Stimulated activated CD4-positive, alpha-beta T cell treated with anti-CD3 and anti-CD28 coated beads, Interleukin-1b, Interleukin-23, amount 100 ng/mL, for 48 hours (primary cell): ENCODE measurements around the gene AKR1C1.
"Not testable (repeated sequence)": the region's sequence is repeated elsewhere in the genome, so short reads cannot be mapped to it uniquely, and the experiment has no call there.

ENCODE experiments used
- DNase-seq: peaks from one replicate; pipeline ENCODE4 v3.0.0-alpha.2; 2020

Gene AKR1C1

DNA sequence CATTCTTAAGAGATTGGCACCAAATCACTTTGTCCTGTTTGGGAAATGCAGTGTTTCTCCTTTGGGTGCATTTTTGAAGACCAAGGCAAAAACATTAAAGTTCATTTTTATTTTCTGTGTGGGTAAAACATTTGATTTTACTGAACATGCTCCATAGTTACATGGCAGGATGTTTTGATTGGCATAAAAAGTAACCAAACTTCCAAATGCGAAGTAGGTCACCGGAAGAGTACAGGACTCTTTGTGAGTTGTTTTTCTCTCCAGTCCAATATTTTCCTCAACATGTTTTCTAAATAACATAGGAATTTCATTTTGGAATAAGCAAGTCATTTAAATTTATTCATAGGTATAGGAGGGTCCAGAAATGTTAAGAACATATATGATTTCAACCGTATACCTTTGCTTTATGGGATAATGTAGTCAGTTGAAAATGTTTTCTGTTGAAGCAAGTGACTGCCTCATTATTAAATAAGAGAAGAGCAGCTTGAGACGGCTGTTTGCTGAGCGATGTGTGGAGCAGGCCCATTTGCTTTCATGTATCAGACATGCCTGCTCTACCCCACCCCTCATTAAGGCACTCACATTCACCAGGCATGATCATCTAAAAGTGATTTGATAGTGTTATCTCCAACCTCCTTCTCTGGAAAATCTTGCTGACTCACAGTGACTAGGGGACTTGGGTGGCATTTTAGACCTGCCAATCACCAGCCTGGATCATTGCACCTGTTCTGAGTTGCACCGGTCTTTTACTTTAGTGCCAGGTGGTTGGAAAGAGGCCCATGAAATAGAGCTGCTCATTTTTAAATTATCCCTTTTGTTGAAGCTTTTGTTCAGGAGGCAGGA is 56.8 kb downstream of the AKR1C1 start:
- not testable (repeated sequence) for DNase-seq

DNA sequence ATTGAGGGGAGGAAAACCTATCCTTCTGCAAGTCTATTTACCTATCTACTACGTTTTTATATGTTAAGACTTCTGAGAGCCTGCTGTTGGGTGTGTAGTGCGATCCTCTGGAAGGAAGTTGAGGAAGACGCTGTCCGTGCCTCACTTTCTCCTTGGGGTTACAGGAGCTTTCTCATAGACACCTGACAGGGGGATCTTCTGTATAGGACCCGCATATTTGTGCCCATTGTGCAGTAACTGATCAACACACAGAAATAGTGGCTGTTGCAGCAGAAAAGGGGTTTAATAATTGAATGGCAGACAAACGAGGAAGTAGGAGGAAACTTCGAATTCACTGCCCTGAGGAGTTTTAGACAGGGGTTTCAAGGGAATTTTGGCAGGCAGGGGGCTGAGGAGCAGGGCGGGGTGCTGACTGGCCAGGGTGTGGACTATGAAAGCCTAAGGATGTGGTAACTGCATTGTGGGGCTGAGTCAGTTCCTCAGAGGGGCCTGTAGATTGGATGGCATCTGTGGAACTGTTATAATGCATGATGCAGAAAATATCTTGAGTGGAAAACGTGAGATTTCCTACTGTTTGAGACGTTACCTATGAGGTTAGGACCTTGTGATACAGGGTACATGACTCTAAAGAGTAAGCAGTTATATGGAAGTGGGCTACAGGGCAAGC is 58.5 kb downstream of the AKR1C1 start:
- not testable (repeated sequence) for DNase-seq

DNA sequence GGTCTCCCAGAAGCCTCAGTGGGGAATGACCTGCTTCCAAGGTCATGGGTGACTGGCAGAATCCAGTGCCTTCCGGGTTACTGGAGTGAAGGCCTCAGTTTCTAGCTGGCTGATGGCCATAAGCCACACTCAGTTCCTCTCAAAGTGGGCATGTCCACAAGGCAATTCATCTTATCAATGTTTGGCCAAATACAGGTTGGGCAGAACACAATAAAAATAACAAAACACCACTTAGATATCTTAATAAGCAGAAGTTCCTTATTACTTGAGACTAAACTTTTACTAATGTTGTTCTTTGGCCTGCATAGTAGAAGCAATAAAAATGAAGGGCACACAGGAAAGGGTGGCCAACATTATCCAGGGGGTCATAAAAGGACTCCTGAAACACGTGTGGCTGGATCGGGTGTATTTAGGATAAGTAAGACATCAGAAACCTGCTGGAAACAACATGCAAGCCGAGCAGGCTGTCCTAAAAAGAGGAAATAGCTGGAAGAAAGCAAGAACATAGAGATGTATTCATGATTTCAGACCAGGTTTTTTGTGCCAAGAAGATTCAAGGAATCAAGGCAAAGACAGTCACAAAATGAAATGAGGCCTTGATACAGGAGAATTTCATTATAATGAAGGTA is 60.1 kb downstream of the AKR1C1 start:
- DNase-seq, result no peak

DNA sequence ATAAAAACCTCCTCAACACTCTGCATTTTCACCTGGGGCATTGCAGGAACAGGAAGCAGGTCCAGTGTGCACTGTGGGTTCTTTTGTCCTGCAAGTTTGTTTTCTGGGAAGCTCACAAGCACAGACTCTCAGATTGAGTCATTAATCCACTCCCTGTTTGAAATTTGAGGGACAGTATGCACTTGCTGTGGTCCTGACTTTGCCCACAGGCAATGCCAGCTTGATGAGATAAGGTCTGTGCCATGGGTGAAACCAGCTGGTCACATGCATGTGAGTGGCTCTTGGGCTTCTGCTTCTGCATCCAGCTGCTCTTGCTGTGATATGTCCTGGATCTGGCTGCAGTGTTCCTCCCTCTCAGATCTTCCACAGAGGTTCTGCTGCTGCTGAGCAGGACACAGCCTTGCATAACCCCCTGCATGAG is 62.3 kb downstream of the AKR1C1 start:
- DNase-seq, result not testable (repeated sequence)

DNA sequence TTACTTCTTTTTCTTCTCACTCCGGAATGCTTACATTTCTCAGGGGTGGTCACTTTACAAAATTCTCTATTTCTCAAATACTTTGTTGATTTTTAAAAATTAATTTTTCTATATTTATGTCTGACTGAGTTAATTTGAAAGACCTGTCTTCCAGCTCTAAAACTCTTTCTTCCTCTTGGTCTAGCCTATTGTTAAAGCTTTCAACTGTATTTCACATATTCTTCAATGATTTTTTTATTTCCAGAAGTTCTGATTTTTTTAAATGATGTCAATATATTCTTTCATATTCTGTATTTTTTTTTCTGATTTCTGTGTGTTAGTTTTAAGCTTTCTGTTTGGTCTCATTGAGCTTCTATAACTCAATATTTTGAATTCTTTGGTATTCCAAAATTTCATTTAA is 67.8 kb downstream of the AKR1C1 start:
- no peak for DNase-seq

DNA sequence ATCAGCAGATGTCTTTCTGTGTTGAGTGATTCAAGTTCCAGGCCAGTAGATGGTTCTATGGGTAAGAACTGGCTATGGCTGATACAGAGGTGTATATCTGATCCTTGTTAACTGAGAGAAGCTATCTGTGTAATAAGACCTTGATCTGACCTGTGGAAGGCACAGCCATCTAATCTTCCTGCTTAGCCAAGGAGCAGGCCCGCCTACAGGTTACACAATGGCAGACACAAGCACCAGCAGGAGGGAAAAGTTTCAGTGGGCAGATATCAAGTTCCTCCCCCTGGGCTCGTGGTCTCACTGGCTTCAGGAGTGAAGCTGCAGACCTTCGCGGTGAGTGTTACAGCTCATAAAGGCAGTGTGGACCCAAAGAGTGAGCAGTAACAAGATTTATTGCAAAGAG is 68.4 kb downstream of the AKR1C1 start:
- not testable (repeated sequence) for DNase-seq

DNA sequence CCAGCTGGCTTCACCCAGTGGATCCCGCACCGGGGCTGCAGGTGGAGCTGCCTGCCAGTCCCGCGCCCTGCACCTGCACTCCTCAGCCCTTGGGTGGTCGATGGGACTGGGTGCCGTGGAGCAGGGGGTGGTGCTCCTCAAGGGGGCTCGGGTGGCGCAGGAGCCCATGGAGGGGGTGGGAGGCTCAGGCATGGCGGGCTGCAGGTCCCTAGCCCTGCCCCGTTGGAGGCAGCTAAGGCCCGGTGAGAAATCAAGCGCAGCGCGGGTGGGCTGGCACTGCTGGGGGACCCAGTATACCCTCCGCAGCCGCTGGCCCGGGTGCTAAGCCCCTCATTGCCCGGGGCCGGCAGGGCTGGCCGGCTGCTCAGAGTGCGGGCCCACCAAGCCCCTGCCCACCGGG is 69.2 kb downstream of the AKR1C1 start:
- DNase-seq, result not testable (repeated sequence)
